NCI-H1417 treated with DMSO at 0.1 percent for 48 hours (cell line): ENCODE results near the gene PDE10A.
"Not testable (repeated sequence)": the region's sequence is repeated elsewhere in the genome, so short reads cannot be mapped to it uniquely, and the experiment has no call there.

Source experiments
- DNase-seq: peaks from one replicate; lab custom pipeline; 2025; lab: John Stamatoyannopoulos, UW

Gene PDE10A

GRCh38 chr6:165468340-165469235 lies 194.5 kb downstream of the PDE10A start:
- DNase-seq: no peak

GRCh38 chr6:165463499-165463898 lies 199.5 kb downstream of the PDE10A start:
- DNase-seq: not testable (repeated sequence)

GRCh38 chr6:165459605-165460301 lies 203.3 kb downstream of the PDE10A start:
- DNase-seq: not testable (repeated sequence)

DNA sequence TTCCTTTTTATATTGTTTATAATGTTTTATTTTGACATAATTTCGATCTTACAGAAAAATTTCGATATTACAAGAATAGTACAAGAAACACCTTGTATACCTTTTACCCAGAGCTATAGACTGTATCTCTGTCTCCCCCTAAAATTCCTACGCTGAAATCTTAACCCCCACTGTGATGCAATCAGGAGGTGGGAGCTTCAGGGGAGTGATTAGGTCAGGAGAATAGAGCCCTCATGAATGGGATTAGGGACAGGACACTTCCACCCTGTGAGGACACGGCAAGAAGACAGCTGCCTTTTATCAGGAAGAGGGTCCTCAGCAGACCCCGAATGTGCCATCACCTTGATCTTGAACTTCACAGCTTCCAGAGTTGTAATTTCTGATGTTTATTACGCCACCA lies 204.9 kb downstream of the PDE10A start:
- DNase-seq: no peak

DNA sequence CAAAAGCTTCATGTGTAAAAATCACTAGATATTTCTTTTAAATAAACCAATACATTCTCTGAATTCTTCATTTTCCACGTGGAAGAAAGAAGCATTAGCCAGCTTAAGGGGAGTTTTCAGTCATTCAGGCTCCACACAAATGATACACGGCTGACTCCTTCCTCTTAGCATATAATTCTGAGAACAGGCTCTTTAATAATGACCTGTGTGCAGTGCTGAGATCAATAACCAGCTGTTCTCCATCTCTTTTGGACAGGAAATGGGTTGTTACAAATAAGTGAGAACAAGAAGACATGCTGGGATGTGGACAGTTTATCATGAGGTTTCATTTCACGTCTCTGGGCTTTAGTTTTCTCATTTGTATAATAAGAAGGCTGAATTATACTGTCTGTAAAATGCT lies 206.8 kb downstream of the PDE10A start:
- no peak for DNase-seq

GRCh38 chr6:165455488-165455887 lies 207.6 kb downstream of the PDE10A start:
- no peak for DNase-seq

DNA sequence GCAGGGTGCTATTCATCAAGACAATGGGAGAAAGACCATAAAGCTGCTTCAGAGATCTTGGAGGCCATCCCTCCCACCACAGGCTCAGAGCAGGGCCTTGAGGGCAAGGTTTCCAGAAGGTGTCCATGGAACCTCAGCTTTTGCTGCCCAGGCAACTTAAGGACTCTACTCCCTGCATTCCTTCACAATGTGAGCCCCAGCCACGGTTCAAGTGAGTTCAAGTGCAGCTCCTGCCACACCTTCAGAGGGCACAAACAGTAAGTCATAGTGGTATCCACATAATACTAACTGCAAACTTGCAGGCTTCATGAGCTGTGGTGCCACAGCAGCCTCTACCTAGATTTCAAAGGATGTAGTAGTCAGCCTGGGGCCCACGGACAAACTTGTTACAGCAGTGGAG lies 209.6 kb downstream of the PDE10A start:
- DNase-seq: no peak

- no peak for DNase-seq
Observed at GRCh38 chr6:165451838-165452237, 211.2 kb downstream of the PDE10A start.

DNA sequence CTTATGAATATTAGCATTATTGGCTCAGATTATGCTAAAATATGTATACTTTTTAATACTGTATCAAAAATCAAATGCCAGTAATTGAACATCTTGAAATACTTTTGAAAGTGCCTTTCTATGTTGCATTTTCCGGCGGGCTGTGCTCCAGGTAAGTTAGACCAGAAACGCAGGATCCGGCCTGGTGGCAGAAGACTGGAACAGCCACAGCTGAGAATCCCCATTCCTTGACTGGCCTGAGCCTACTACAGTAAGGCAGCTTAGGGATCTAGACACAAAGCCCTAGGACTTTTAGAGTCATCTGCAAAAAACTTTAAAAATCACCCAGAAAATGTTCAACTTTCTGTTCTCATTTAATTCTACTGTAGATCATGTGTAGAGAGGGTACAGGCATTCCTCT lies 214.8 kb downstream of the PDE10A start:
- DNase-seq: no peak

GRCh38 chr6:165447141-165447540 lies 215.9 kb downstream of the PDE10A start:
- DNase-seq: no peak

- DNase-seq: no peak
Observed at GRCh38 chr6:165446331-165446730, 216.7 kb downstream of the PDE10A start.

GRCh38 chr6:165443462-165443861 lies 219.6 kb downstream of the PDE10A start:
- no peak for DNase-seq

- DNase-seq: no peak
Observed at GRCh38 chr6:165441181-165441580, 221.9 kb downstream of the PDE10A start.

DNA sequence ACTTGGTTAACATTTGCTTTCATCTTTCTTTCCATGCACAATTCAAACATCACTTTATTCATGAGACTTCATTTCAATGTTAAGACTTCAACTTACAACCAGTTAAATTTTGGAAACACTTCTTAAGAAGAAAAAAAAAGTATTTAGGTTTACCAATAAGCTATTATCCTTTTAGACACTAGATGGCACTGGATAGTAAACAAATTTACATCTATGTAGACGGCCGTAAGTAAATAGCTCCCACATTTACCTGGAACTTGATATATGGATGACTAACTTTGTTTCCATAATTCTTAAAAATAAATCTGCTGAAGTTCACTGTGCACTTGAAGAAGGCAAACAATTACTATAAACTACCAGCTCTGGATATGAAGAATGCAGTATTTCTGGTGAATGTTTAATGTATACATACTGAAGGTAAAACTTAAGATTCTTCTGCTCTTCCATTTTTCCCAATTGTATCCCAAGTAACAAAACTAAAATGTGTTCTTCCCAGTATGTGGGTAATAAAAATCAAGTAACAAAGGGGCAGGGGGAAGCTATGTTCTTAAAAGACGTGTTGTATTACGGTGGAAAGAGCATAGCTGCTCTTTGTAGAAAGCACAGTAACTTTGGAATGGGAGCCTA lies 223.0 kb downstream of the PDE10A start:
- no peak for DNase-seq

DNA sequence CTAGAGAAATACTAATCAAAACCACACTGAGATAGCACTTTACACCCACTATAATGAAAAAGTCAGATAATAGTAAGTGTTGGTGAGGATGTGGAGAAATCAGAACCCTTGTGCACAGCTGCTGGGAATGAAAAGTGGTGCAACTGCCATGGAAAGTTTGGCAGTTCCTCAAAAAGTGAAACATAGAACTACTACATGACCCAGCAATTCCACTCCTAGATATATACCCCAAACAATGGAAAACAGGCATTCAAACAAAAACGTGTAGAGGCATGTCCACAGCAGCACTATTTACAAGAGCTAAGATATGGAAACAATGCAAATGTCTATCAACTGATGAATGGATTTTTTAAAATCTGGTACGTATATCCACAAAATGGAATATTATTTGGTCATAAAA lies 236.1 kb downstream of the PDE10A start:
- DNase-seq: no peak

DNA sequence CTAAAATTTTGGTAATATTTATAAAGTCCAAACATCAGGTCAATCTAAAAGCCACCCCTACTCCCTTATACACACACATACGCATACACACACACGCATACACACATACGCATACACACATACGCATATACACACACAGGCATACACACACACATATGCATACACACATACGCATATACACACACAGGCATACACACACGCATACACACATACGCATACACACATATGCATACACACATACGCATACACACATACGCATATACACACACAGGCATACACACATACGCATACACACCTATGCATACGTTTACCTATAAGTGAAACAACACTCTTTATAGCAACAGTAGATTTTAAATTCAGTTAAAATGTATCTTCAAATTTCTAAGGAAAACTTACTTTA lies 240.8 kb downstream of the PDE10A start:
- DNase-seq: no peak

- DNase-seq: no peak
Observed at GRCh38 chr6:165417278-165417865, 245.7 kb downstream of the PDE10A start.

DNA sequence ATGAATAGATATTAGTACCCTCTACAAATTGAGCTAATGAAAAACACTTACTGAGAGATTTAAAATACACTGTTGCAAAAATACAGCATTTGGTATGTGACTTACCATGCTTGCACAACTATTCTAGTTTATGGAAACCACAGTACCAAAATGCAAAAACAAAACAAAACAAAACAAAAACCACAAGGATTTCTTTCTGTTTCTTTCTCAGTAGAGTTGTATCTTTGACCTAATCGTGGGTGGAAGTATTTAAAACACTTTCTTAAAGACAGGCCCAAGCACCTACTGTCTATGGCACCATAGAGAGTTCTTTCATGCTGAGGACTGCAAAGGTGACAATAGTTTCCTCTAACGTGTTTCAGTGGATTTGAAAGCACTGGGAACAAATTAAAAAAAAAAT lies 258.3 kb downstream of the PDE10A start:
- no peak for DNase-seq

DNA sequence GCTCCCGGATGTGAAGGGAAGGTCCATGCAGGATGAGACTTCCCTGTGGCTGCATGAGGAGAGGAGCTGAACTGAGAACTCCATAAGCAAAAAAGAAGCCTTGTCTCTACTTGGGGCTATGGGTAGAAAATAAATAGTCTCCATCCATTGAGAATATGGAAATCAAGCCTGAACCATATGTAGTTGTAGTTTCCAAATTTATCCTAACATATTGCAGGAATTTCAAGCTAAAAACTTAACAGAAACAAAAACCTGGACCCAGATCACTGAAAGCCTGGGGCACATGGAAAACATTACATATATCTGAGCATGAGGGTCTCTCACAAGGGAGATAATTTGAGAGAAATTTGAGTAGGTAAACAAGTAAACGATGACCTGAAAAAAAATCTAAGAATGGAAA lies 258.7 kb downstream of the PDE10A start:
- no peak for DNase-seq

- DNase-seq: no peak
Observed at GRCh38 chr6:165403006-165403595, 259.9 kb downstream of the PDE10A start.

DNA sequence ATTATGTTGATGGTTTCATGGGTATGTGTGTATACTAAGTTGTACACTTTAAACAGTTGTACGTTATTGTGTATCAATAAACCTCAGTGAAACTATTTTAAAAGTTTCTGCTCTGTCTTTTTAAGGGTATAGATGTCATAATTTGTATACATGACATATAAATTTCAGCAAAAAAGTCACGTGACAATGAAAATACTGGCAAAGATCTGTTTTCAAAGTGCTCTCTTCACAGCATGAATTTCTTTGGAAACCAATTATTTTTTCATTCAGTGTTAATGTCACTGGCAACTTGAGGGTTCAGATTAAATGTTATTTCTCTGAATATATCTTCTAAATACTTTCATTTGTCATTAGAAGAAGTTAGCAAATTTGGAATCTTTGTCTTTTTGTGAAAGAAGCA lies 261.9 kb downstream of the PDE10A start:
- DNase-seq: no peak

GRCh38 chr6:165390475-165390874 lies 272.6 kb downstream of the PDE10A start:
- no peak for DNase-seq
